Right lobe of liver (tissue), 4 donors: Measurements from ENCODE around the gene UNC119B.

Experiments
- CTCF ChIP-seq, 4 donors: fragments of 200-600 bp in 3 of 4; fragments of 450-650 bp in 1 of 4; IDR thresholded peaks; one replicate each; pipeline versions ENCODE4 v1.5.1 to v1.8.0; 2016 to 2022; ENCODE audit warnings: antibody characterized with exemption in 4 of 4, mild to moderate bottlenecking in 2 of 4
- POLR2A ChIP-seq: fragments of 450-650 bp; IDR thresholded peaks from one replicate; pipeline ENCODE4 v1.6.1; 2017; ENCODE audit warnings: antibody characterized with exemption, mild to moderate bottlenecking
- donor health status: DM: no; HTN: no; CAD: no.
- donor health status: DM: no; HTN: no; CAD: no.
- donor health status: DM: no; HTN: yes; CAD: no.

- TF ChIP-seq CTCF (IDR thresholded peaks at IDR 0.05) (no peak), POLR2A (no peak)
Observed at GRCh38 chr12:120703311-120703942, 6.8 kb upstream of the UNC119B start.
